HepG2 (cell line): ENCODE data around the gene ZBED6. TPM values are rescaled to one million over a fixed set of nuclear protein-coding genes. Genes with fewer than 3 reads are reported as not detected.
"Not testable (repeated sequence)": the region's sequence is repeated elsewhere in the genome, so short reads cannot be mapped to it uniquely, and the experiment has no call there.

Experiments
- ATAC-seq: fragments of 200-7000 bp; cut with Tn5 transposase; 3 replicates; pipeline ENCODE4 v1.9.1; 2020; ENCODE audit warnings: mild to moderate bottlenecking, moderate library complexity
- BruUV-seq: library from RNA; stranded (reverse); fragments of 400-500 nt; replicated peaks from 2 replicates; lab custom pipeline; 2021; lab: Mats Ljungman, UMichigan
- CTCF ChIA-PET: fragments of 300-600 bp; formaldehyde crosslinking; extraction: SDS; loops from one replicate; lab custom pipeline; 2021; ENCODE audit warnings: low total read pairs, inconsistent platforms, low intra/inter-chr PET ratio; lab: Yijun Ruan, JAX
- POLR2A ChIA-PET: fragments of 350-600 bp; sonication (Branson Sonifier 250); formaldehyde crosslinking; loops from one replicate; lab custom pipeline; 2020; ENCODE audit warnings: antibody characterized with exemption, inconsistent platforms; lab: Yijun Ruan, JAX
- DNase-seq: peaks from one replicate; pipeline ENCODE4 v3.0.0-alpha.2; 2015; ENCODE audit warnings: low spot score
- FAIRE-seq: peaks from 3 replicates; lab custom pipeline; 2011; peaks lifted over from hg19 to GRCh38; lab: Jason Lieb, UNC
- H2AFZ ChIP-seq: one replicate; pipeline ENCODE4 v1.6.1; 2011; ENCODE audit warnings: low read length, inconsistent platforms
- H3K27ac ChIP-seq: fragments of 300-600 bp; 3 replicates; pipeline ENCODE4 v1.8.0; 2011; ENCODE audit warnings: mixed run types, mild to moderate bottlenecking, mixed read lengths, low read length, inconsistent platforms; ENCODE audit not compliant: insufficient read depth; ENCODE audit errors: extremely low read length
- H3K27me3 ChIP-seq, 2 experiments: fragments of 200-600 bp in 1 of 2; 2 replicates in 1 of 2; 3 replicates in 1 of 2; pipeline versions ENCODE4 v1.6.0 to v1.8.0; 2011; ENCODE audit warnings: low read length in 2 of 2, mild to moderate bottlenecking in 2 of 2, moderate library complexity in 2 of 2, inconsistent platforms in 1 of 2; ENCODE audit not compliant: insufficient read depth in 2 of 2, control insufficient read depth in 1 of 2
- H3K36me3 ChIP-seq, 2 experiments: fragments of 200-600 bp in 1 of 2; replicated peaks in 1 of 2; 2 replicates in 1 of 2; 3 replicates in 1 of 2; pipeline versions ENCODE4 v1.5.1 to v1.8.0; 2011; ENCODE audit warnings: low read length in 2 of 2, inconsistent platforms in 1 of 2; ENCODE audit not compliant: insufficient read depth in 2 of 2, control insufficient read depth in 1 of 2
- H3K4me1 ChIP-seq: 2 replicates; pipeline ENCODE4 v1.5.1; 2012; ENCODE audit warnings: low read length, inconsistent platforms; ENCODE audit not compliant: insufficient read depth
- H3K4me2 ChIP-seq: 2 replicates; pipeline ENCODE4 v1.6.0; 2011; ENCODE audit warnings: low read depth, low read length, inconsistent platforms
- H3K4me3 ChIP-seq, 3 experiments: fragments of 200-600 bp in 1 of 3; sonication (generic), shearing (Covaris generic) in 1 of 3; replicated peaks in 1 of 3; 2 replicates each; pipeline ENCODE4 v1.5.1; 2011 to 2016; ENCODE audit warnings: low read length in 3 of 3, inconsistent platforms in 2 of 3, low read depth in 2 of 3, mild to moderate bottlenecking in 2 of 3, control low read depth in 1 of 3, mixed read lengths in 1 of 3; ENCODE audit not compliant: insufficient read depth in 1 of 3
- H3K79me2 ChIP-seq: one replicate; pipeline ENCODE4 v1.6.1; 2011; ENCODE audit warnings: low read length, inconsistent platforms; ENCODE audit not compliant: insufficient read depth
- H3K9ac ChIP-seq: 2 replicates; pipeline ENCODE4 v1.6.0; 2011; ENCODE audit warnings: mild to moderate bottlenecking, low read depth, low read length, inconsistent platforms; ENCODE audit not compliant: insufficient read depth
- H3K9me3 ChIP-seq: 2 replicates; pipeline ENCODE4 v1.5.1; 2012; ENCODE audit warnings: mild to moderate bottlenecking, low read length
- H4K20me1 ChIP-seq: 2 replicates; pipeline ENCODE4 v1.6.0; 2011; ENCODE audit warnings: inconsistent platforms, mild to moderate bottlenecking, low read length, moderate library complexity; ENCODE audit not compliant: insufficient read depth
- HNRNPUL1 ChIP-seq: fragments of 200-400 bp; formaldehyde crosslinking; IDR thresholded peaks from 2 replicates; pipeline ENCODE4 v1.6.1; 2017; ENCODE audit warnings: low read depth, mild to moderate bottlenecking, low read length, moderate library complexity
- MAFG ChIP-seq: sonication (generic); formaldehyde crosslinking; IDR thresholded peaks from 2 replicates; pipeline ENCODE4 v1.5.1; 2020; ENCODE audit warnings: mild to moderate bottlenecking, missing genetic modification reagents
- SNAPC4 ChIP-seq: sonication (generic); formaldehyde crosslinking; IDR thresholded peaks from 2 replicates; pipeline ENCODE4 v1.4.0; 2020; ENCODE audit warnings: mild to moderate bottlenecking, missing genetic modification reagents
- SOX6 ChIP-seq, 2 experiments: fragments of 450-650 bp in 1 of 2; sonication (generic) in 1 of 2; formaldehyde crosslinking in 1 of 2; IDR thresholded peaks; 2 replicates each; pipeline versions ENCODE4 v1.4.0 to v1.6.1; 2017 to 2020; ENCODE audit warnings: antibody characterized with exemption in 1 of 2, mild to moderate bottlenecking in 1 of 2, missing genetic modification reagents in 1 of 2
- WGBS: methylation state at CpG from one replicate; pipeline ENCODE4 v1.1.6; 2017; ENCODE audit warnings: low lambda C conversion rate; 5-methylcytosine and 5-hydroxymethylcytosine counted together
- in situ Hi-C: cut with HindIII; loops from 2 replicates; pipeline ENCODE4 v1.10.0; 2017; ENCODE audit warnings: low pct_unique_long_range_greater_than_20kb; ENCODE audit not compliant: extremely low pct_ligation_motif_present
- intact Hi-C: fragments of 100-400 bp; cut with micrococcal nuclease; formaldehyde crosslinking; loops from one replicate; pipeline ENCODE4 v1.10.0; 2022; ENCODE audit not compliant: unreplicated experiment
- polyA plus RNA-seq, 8 experiments: library from polyadenylated mRNA; depleted of rRNA in 3 of 8; stranded (reverse) in 7 of 8; unstranded in 1 of 8; fragments of >200 nt; fragmentation: Illumina TruSeq in 4 of 8; extraction: Trizol in 4 of 8; gene quantifications; 2 replicates each; pipeline versions ENCODE4 v1.2.1 to v1.2.3, GENCODE V29; 2011 to 2016; ENCODE audit warnings: low read depth in 4 of 8, missing spikeins in 1 of 8, mixed read lengths in 1 of 8; ENCODE audit not compliant: insufficient read depth in 1 of 8
- total RNA-seq, 5 experiments: library from RNA; depleted of rRNA; stranded (reverse); fragments of >200 nt; fragmentation: Illumina TruSeq; extraction: Trizol; gene quantifications; 2 replicates each; pipeline ENCODE4 v1.2.3, GENCODE V29; 2016; ENCODE audit warnings: low read depth in 1 of 5

Gene ZBED6
- total and polyA plus RNA-seq, 2 of the 13 experiments (the other 11 are each of a cell fraction or from before 2014, with no cell fraction given), result 9.3 to 12.5 TPM

GRCh38 chr1:203793561-203793960, 1.9 kb upstream of the ZBED6 start:
- H3K27ac ChIP-seq, BruUV-seq, H2AFZ ChIP-seq, H3K9ac ChIP-seq, H3K9me3 ChIP-seq, ATAC-seq, in situ Hi-C loops, H3K4me3 ChIP-seq, intact Hi-C loops, CTCF ChIA-PET, FAIRE-seq, DNase-seq, H3K4me2 ChIP-seq, H3K27me3 ChIP-seq: not testable (repeated sequence)
- 80% methylated on average over 7 of the region's 7 CpGs for WGBS
- Histone ChIP-seq H4K20me1 (peaks cover 11% of the 10 kb centered on the region), H3K79me2 (peaks cover 27% of the 10 kb centered on the region), H3K36me3 (peaks cover 2 to 13% of the 10 kb centered on the region in 2 experiments; a peak in 3 of 5 replicates), H3K4me1 (peaks cover 42% of the 10 kb centered on the region)
- POLR2A ChIA-PET, result interaction anchor here (0.6 kb wide), 1 partner anchor 42 kb away, joined by 3 read pairs; no protein-coding TSS in a partner anchor

- Histone ChIP-seq H3K4me2 (peak overlapping the region; percentile 83), H3K9ac (peak overlapping the region; percentile 97), H3K36me3 (peaks cover 2 to 22% of the 10 kb centered on the region in 2 experiments; a peak in 3 of 5 replicates), H3K27ac (peak overlapping the region; percentile 97), H3K9me3 (no peaks in the 10 kb centered on the region), H3K79me2 (peaks cover 40% of the 10 kb centered on the region), H3K4me3 (peak overlapping the region; percentile 22 to 77 (median 75); a peak in 4 of 6 replicates), H3K4me1 (peaks cover 52% of the 10 kb centered on the region), H4K20me1 (peaks cover 23% of the 10 kb centered on the region), H2AFZ (no peak overlapping the region), H3K27me3 (no peaks in the 10 kb centered on the region)
- CTCF ChIA-PET, result no interaction called here
- TF ChIP-seq MAFG (CRISPR knock-in tag), result no peak
- no peak for TF ChIP-seq SOX6 (IDR thresholded peaks at IDR 0.05)
- peak; percentile 47; the same call in 1 of the 2 replicates for TF ChIP-seq SOX6 (CRISPR knock-in tag; IDR thresholded peaks at IDR 0.05)
- TF ChIP-seq HNRNPUL1, result no peak
- 0 out of 2 replicates have a peak, but pooled peaks have one; percentile 57 for TF ChIP-seq SNAPC4 (CRISPR knock-in tag)
- ATAC-seq, result no peak
- intact Hi-C loops, result no loop called here
- WGBS, result 81% methylated on average over 19 of the region's 19 CpGs
- BruUV-seq, result TSS peak; percentile 90
- DNase-seq, result no peak
- POLR2A ChIA-PET, result interaction anchor here (0.6 to 2.0 kb wide), 2 partner anchors 13 to 15 kb away, joined by 3 to 4 read pairs; no protein-coding TSS in a partner anchor
- in situ Hi-C loops, result no loop called here
- no peak for FAIRE-seq
Measured at GRCh38 chr1:203794764-203795440, 521 bp upstream of the ZBED6 start.
